Memory B cell (primary cell): ENCODE results near the gene PIAS4.
A peak's percentile ranks its signal among the peaks of the same experiment; 100 is the strongest.

Source experiments
- ATAC-seq: fragments of 150-1000 bp; cut with Tn5 transposase; 2 replicates; pipeline ENCODE4 v1.10.0; 2021; ENCODE audit warnings: low read depth, mild to moderate bottlenecking, moderate library complexity
- DNase-seq, 2 donors: peaks; one replicate each; pipeline ENCODE4 v3.0.0; 2022; ENCODE audit warnings: low spot score in 2 of 2
- H3K27ac Mint-ChIP-seq: one replicate; pipeline ENCODE4 v1.8.0; 2022; ENCODE audit warnings: mild to moderate bottlenecking, moderate library complexity, mixed read lengths
- H3K27me3 Mint-ChIP-seq: one replicate; pipeline ENCODE4 v1.8.0; 2022; ENCODE audit warnings: mixed read lengths
- H3K36me3 Mint-ChIP-seq: one replicate; pipeline ENCODE4 v1.8.0; 2022; ENCODE audit warnings: mild to moderate bottlenecking, mixed read lengths
- H3K4me1 Mint-ChIP-seq: one replicate; pipeline ENCODE4 v1.8.0; 2022; ENCODE audit warnings: mixed read lengths
- H3K4me3 Mint-ChIP-seq: one replicate; pipeline ENCODE4 v1.8.0; 2022; ENCODE audit warnings: mild to moderate bottlenecking, moderate library complexity, mixed read lengths
- H3K9me3 Mint-ChIP-seq: one replicate; pipeline ENCODE4 v1.8.0; 2022; ENCODE audit warnings: mixed read lengths

Gene PIAS4

DNA sequence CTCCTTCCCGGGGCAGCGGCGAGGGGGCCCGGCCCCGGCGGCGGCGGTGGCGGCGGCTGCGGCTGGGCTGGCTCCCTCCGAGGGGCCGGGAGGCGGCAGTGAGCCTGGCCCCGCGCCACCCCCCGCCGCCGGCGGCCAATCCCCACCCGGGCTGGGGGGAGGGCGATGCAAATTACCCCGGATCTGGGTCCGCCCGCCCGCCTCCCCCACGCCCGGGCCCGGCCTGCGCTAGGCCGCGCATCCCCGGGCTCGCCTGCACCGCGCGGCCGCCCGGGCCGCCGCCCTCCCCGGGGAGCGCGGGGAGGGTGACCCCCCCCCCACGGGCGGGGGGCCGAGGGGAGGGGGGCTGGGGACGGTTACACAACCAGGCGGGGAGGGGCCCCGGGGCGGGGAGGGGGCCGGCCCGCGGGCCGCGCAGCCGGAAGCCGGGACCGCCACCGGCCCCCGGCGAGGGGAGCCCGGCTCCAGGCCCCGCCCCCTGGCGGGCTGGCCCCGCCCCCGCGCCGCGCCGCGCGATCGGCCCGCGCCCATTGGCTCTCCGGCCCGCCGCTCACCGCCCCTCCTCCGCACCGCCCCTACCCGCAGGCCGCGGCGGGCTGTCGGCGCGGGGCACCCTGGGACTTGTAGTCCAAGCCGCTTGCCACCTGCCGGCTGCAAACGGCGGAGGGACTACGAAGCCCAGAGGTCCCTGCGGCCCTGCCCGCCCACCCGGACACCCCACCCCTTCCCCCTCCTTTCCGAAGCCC is 58.1 kb downstream of the PIAS4 start:
- Mint-ChIP-seq H3K36me3 (peaks cover 1% of the 10 kb centered on the region), H3K9me3 (no peaks in the 10 kb centered on the region), H3K27ac (peak overlapping the region; percentile 83), H3K4me1 (peaks cover 18% of the 10 kb centered on the region), H3K27me3 (no peaks in the 10 kb centered on the region), H3K4me3 (peak overlapping the region; percentile 82)
- peak; percentile 73 for ATAC-seq
- peak; percentile 96 to 98 for DNase-seq

DNA sequence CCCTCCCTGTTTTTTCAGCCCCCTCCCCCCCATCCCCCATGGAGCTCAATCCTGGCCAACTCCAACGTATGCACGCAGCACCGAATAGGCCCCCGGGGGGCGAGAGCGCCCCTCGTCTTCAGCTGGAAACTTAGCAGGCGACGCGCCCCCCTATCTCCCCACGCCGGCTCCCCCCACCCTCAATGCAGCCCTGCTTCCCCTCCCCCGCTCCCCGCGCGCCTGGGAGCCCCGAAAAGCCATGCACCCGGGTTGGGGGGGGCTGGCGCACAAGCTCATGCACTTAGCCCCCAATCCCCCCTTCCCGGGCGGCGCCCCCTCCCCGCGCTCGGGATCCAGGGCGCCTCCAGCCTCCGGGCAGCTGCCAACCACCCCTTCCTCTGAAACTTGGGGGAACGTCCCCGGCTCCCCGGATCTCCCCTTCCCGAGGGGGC is 58.7 kb downstream of the PIAS4 start:
- DNase-seq (peak; percentile 56 to 62), ATAC-seq (no peak)
- H3K4me1 Mint-ChIP-seq = peaks cover 18% of the 10 kb centered on the region
- H3K9me3 Mint-ChIP-seq = no peaks in the 10 kb centered on the region
- peak overlapping the region; percentile 82 for H3K4me3 Mint-ChIP-seq
- H3K36me3 Mint-ChIP-seq = peaks cover 1% of the 10 kb centered on the region
- H3K27me3 Mint-ChIP-seq = no peaks in the 10 kb centered on the region
- H3K27ac Mint-ChIP-seq = peak overlapping the region; percentile 83

DNA sequence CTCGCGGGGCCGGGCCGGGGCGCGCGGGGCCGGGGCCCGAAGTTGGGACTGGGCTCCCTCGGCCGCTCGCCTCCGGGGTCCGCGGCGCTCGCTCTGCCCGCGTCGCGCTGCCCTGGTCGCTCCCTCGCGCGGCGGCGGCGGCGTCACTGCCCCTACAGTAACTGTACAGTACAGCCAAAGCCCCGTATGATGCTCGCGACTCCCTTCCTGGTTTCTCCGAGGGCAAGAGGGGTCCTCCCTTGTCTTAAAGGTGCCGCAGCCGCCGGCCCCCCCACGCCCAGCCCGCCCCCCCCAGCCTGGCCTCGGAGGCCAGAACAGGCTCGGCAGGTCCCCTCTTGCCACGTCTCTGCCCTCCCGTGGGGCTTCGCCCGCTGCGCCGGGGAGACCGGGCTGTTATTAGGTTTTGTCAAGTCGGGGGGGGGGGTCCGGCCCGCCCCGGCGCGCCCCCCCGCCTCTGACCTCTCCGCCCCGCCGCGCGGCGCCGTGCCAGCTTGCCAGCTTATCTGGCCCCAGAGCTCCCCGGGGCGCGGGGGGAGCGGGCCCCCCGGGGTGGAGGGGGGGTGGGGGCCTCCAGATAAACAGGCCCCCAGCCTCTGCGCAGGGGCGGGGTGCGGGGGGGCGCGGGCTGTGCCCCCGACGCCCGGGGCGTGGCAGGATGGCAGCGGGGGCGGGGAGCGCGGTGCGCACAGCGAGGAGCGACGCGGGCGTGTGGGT is 59.3 kb downstream of the PIAS4 start, which contains the start of gene ZBTB7A:
TSS of gene ZBTB7A (minus strand) at position 218 of the 714 bp plus-strand sequence. CDS start 11,667 bp downstream, outside the sequence.
- peak within 1 kb of the TSS; percentile 93 for H3K4me3 Mint-ChIP-seq
- H3K27me3 Mint-ChIP-seq = no peaks in the 10 kb centered on the region
- ATAC-seq = peak; percentile 35
- DNase-seq = peak; percentile 68 to 71
- H3K4me1 Mint-ChIP-seq = peaks cover 16% of the 10 kb centered on the region
- no peaks in the 10 kb centered on the region for H3K9me3 Mint-ChIP-seq
- peaks cover 1% of the 10 kb centered on the region for H3K36me3 Mint-ChIP-seq
- H3K27ac Mint-ChIP-seq = peak within 1 kb of the TSS; percentile 83

DNA sequence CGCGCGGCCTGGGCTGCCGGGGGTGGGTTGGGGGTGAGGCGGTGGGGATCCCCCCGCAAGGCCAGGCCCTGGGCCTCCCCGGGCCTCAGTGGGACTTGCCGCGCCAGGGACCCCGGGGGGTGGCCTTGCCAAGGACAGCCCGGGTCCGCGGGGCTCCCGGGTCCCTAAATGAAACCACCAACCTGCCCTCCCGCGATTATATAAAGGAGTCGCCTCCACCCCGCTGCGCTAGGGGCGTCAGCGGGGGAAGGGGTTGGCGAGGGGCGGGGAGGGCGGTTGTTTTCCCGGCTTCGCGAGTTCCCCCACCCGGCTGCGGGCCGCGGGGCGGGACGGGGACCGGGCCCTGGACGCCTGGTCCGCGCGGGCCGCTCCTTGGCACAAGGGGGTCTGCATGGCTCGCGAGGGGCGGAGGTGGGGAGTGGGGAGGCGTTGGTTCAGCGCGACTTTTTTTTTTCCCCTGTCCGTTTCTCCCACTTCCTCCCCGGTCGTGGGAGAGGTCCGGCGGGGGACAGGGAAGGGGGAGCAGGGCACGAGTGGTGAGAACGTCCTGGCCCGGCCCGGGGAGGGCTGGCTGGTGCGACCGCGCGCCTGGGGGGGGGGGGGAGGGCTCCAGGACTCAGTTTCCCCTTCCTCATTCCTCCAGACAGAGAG is 60.0 kb downstream of the PIAS4 start:
- Mint-ChIP-seq H3K4me1 (peaks cover 15% of the 10 kb centered on the region), H3K27me3 (no peaks in the 10 kb centered on the region), H3K27ac (peak overlapping the region; percentile 31), H3K4me3 (peak overlapping the region; percentile 93), H3K36me3 (peaks cover 1% of the 10 kb centered on the region), H3K9me3 (no peaks in the 10 kb centered on the region)
- DNase-seq = peak in 1 of 2 donors; percentile 65
- ATAC-seq = peak; percentile 3

DNA sequence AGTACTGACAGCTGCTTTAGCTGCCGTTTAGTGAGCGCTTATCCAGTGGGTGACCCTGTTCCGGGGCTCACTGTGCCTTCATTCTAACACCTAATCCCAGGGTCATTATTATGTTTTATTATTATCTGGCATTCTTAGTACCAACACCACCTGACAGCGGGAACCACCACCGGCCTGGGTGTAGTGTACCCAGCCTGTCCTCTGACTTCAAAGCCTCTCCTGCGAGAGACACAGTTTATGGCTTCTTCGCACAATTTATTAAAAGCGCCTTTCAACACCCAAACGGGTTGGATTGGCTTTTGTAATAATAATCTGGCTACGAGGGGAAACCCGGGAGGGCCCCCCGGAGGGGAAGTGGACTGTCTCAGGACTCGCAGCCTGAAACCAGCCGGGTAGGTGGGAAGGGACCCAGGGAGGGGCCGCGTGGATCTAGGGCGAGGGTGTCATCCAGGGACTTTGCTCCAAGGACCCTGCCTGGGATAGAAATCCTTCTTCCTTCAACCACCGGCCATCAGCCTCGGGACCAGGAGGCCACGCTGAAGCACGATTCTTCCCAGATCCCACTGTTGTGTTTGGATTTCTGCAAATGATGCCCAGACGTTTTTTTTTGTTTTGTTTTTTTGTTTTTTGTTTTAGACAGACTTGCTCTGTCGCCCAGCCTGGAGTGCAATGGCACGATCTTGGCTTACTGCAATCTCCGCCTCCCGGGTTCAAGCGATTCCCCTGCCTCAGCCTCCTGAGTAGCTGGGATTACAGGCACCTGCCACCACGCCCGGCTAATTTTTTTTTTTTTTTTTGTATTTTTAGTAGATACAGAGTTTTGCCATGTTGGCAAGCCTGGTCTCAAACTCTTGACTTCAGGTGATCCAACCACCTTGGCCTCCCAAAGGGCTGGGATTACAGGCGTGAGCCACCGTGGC is 60.8 kb downstream of the PIAS4 start:
- peaks cover 11% of the 10 kb centered on the region for H3K4me1 Mint-ChIP-seq

DNA sequence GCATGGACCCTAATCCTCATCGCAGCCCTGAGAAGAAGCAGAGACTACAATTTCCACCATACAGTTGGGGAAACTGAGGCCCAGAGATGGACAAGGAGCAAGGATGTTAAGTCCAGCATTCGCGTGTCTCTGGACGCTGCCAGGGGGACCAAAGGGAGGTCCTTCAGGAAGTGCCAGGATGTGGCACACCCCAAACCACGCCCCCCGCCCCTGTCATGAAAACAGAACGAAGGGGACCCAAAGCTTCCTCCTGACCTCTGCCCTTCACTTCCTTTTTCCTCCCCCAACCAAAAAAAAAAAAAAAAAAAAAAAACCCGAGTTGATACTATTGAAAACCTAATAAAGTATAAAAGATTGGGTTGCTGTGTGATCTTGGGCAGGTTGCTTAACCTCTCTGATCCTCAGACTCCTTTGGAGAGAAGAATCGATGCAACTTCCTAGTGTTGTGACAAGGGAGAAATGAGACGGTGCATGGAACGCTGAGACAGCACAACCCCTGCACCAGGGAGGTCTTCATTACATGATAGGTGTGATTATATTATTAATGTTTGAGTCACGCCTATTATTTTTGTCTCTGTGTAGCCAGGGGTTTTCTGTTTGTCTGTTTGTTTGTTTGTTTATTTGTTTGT is 61.9 kb downstream of the PIAS4 start:
- Mint-ChIP-seq H3K9me3 (no peaks in the 10 kb centered on the region), H3K4me3 (no peak overlapping the region), H3K27me3 (no peaks in the 10 kb centered on the region), H3K27ac (no peak overlapping the region), H3K36me3 (peaks cover 1% of the 10 kb centered on the region), H3K4me1 (peaks cover 9% of the 10 kb centered on the region)
- DNase-seq (no peak), ATAC-seq (no peak)

More for the DNA sequence above, 60.8 kb downstream of the PIAS4 start:
- Mint-ChIP-seq H3K27ac (peak overlapping the region; percentile 31), H3K36me3 (peaks cover 1% of the 10 kb centered on the region), H3K4me3 (peak overlapping the region; percentile 93), H3K9me3 (no peaks in the 10 kb centered on the region), H3K27me3 (no peaks in the 10 kb centered on the region)
- ATAC-seq (no peak), DNase-seq (peak in 1 of 2 donors; percentile 25)

DNA sequence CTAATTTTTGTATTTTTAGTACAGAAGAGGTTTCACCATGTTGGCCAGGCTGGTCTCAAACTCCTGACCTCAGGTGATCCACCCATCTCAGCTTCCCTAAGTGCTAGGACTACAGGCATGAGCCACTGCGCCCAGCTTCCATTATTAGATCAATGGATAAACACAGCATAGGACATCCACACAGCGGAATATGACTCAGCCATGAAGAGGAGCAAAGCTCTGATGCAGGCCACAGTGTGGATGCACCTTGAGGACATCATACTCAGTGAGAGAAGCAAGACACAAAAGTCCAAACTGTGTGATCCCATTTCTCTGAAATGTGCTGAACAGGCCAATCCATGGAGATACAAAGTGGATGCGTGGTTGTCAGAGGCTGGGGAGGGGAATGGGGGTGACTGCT is 64.1 kb downstream of the PIAS4 start:
- DNase-seq = no peak
- Mint-ChIP-seq H3K9me3 (no peaks in the 10 kb centered on the region), H3K36me3 (peaks cover 1% of the 10 kb centered on the region), H3K27ac (no peak overlapping the region), H3K27me3 (no peaks in the 10 kb centered on the region), H3K4me1 (peaks cover 9% of the 10 kb centered on the region), H3K4me3 (no peak overlapping the region)
- ATAC-seq = no peak

DNA sequence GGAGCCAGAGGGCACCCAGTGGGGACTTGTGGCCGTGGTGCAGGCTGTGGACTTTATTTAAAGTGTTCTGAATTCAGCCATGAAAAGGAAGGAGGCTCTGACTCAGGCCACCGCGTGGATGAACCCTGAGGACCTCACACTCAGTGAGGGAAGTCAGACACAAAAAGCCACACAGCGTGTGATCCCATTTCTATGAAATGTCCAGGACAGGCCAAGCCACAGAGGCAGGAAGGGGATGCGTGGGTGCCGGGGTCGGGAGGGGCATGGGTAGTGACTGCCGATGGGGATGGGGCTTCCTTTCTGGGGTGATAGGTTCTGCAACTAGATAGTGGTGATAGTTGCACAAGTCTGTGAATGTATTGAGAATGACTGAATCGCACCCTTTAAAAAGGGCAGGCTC is 67.8 kb downstream of the PIAS4 start:
- DNase-seq (no peak), ATAC-seq (no peak)
- Mint-ChIP-seq H3K36me3 (no peaks in the 10 kb centered on the region), H3K27me3 (no peaks in the 10 kb centered on the region), H3K27ac (peak overlapping the region; percentile 72), H3K9me3 (no peaks in the 10 kb centered on the region), H3K4me3 (no peak overlapping the region), H3K4me1 (peaks cover 7% of the 10 kb centered on the region)

DNA sequence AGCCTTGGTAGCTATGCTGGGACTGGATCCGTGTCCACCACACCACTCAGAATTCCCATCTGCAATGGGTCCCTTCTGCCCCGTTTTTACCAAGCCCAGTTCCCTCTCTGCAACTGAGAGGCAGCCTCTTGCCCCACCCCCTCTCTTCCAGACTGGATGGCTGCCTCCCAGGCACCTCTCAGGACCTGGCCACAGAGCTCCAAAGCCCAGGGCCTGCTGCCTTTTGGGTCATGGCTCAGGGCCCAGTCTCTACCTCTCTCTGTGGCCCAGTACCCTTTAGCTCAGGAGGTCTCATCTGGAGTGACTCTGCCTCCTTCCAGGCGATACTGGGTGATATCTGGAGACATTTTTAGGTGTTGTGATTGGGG is 69.5 kb downstream of the PIAS4 start:
- H3K9me3 Mint-ChIP-seq = no peaks in the 10 kb centered on the region
- H3K4me3 Mint-ChIP-seq = peak overlapping the region; percentile 14
- H3K4me1 Mint-ChIP-seq = peaks cover 7% of the 10 kb centered on the region
- no peaks in the 10 kb centered on the region for H3K27me3 Mint-ChIP-seq
- ATAC-seq (no peak), DNase-seq (no peak)
- H3K36me3 Mint-ChIP-seq = no peaks in the 10 kb centered on the region
- peak overlapping the region; percentile 36 for H3K27ac Mint-ChIP-seq

DNA sequence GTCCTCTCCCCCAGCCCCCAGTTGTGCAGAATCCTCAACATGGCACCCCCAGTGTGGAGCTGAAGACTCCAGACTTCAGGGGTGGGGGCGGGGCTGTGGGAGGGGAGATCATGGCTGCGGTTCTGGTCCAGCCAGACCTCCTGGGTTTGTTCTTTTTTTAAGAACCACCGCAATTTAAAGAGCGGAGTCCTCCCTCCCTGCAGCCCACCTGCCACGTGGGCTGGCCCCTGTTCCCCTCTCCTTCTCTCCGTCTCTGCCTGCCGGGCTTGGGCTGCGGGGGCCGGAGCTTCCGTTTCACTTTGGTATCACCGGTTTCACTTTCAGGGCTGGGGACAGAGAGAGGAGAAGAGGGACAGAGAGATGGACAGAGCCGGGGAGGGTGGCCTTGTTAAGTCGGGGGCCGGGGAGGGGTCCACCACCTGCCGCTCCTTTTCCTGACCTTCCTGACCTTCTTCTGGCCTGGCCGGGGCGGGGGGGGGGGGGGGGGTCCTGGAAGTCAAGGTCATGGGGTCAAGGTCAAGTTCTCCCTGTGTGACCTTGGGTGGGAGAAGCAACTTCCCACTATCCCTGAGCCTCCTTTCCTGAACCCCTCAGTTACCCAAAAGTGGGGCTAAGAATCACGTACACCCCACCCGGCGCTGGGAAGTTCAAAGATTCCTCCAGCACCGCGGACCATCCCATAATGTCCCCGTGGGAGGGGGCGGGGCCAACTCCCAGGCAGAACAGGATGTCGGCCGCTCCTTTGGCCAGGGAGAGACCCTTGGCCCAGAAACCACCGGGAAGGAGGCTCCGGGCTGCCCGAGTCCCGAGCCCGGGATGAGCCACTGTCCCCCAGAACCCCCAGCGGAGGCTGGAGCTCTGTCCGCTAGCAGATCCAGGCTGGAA is 70.5 kb downstream of the PIAS4 start:
- Mint-ChIP-seq H3K4me1 (peaks cover 7% of the 10 kb centered on the region), H3K27ac (peak overlapping the region; percentile 92), H3K9me3 (no peaks in the 10 kb centered on the region), H3K27me3 (no peaks in the 10 kb centered on the region), H3K4me3 (peak overlapping the region; percentile 88), H3K36me3 (no peaks in the 10 kb centered on the region)
- DNase-seq (peak; percentile 31 to 38), ATAC-seq (peak; percentile 90)

DNA sequence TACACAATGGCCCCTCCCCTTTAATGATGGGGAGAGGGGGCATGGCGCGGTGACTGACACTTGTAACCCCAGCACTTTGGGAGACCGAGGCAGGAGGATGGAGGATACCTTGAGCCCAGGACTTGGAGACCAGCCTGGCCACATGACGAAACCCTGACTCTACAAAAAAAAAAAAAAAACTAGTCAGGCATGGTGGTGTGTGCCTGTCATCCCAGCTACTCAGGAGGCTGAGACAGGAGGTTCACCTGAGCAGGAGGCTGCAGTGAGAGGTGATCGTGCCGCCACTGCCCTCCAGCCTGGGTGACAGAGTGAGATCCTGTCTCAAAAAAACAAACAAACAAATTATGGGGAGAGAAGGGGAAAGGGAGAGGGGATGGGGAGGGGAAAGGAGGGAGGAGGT is 72.9 kb downstream of the PIAS4 start:
- DNase-seq (no peak), ATAC-seq (no peak)
- H3K36me3 Mint-ChIP-seq = no peaks in the 10 kb centered on the region
- no peak overlapping the region for H3K27ac Mint-ChIP-seq
- H3K27me3 Mint-ChIP-seq = no peaks in the 10 kb centered on the region
- no peak overlapping the region for H3K4me3 Mint-ChIP-seq
- peaks cover 13% of the 10 kb centered on the region for H3K4me1 Mint-ChIP-seq
- no peaks in the 10 kb centered on the region for H3K9me3 Mint-ChIP-seq

DNA sequence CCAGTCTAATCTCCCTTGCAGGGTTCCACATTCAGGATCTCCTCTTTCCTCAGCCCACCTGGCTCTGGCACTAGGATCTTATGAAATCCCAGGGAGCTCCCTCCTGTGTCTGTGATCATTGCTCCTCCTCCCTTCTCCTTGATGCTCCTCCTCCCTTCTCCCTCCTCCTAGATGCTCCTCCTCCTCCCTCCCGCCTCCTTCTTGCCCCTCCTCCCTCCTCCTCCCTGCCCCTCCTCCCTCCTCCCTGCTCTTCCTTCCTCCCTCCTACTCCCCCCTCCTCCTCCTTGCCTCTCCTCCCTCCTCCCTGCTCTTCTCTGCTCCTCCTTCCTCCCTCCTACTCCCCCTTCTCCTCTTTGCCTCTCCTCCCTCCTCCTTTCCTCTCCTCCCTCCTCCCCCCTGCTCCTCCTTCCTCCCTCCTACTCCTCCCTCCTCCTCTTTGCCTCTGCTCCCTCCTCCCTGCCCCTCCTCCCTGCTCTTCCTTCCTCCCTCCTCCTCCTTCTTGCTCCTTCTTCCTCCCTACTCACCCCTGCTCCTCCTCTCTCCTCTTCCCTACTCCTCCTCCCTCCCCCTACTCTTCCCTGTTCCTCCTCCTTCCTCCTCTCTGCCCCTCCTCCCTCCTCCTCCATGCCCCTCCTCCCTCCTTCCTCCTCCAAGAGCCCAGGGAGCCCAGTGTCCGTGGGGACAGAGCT is 74.0 kb downstream of the PIAS4 start:
- peaks cover 13% of the 10 kb centered on the region for H3K4me1 Mint-ChIP-seq
- no peaks in the 10 kb centered on the region for H3K36me3 Mint-ChIP-seq
- H3K27ac Mint-ChIP-seq = no peak overlapping the region
- no peak for ATAC-seq
- no peaks in the 10 kb centered on the region for H3K27me3 Mint-ChIP-seq
- no peak overlapping the region for H3K4me3 Mint-ChIP-seq
- H3K9me3 Mint-ChIP-seq = no peaks in the 10 kb centered on the region
- no peak for DNase-seq
